Measurements from ENCODE around the gene LILRB1.
"Not testable (repeated sequence)": the region's sequence is repeated elsewhere in the genome, so short reads cannot be mapped to it uniquely, and the experiment has no call there.

LILRB1 gene

DNA sequence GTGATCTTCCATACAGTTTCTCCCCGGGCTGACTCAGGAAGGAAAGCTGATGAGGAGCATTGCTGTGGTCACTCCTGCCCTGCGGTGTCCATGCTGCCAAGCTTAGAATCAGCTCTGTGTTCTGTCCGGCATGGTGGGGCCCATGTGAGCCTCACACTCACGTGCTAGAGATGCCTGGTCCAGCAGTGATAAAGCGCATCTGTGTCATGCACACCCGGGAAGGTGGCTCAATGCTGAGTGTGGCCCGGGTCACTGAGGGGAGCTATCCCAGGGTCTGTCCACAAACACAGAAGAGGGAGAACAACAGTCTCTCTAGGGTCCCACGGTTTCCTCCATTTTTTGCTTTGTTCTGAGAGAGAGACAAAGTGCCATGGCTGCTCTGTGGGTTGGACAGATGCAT, 3.5 kb upstream of the LILRB1 start:
- no peak for DNase-seq

GRCh38 chr19:54627912-54628311, 2.4 kb upstream of the LILRB1 start:
- not testable (repeated sequence) for DNase-seq

DNA sequence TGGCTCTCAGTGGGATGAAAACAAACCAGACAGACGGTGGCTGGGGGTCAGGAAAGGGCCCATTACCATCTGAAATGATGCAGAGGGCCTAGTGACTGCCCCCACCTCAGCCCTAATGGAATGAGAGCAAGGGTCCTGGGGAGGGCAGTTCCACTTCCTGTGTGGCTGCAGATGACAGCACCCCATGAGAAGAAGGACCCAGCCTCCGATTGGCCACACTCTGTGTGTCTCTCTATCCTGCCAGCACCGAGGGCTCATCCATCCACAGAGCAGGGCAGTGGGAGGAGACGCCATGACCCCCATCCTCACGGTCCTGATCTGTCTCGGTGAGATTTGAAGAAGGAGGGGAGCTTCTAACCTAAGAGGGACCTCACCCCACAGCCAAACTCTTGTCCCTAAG, 498 bp downstream of the LILRB1 start:
- no peak for DNase-seq

DNA sequence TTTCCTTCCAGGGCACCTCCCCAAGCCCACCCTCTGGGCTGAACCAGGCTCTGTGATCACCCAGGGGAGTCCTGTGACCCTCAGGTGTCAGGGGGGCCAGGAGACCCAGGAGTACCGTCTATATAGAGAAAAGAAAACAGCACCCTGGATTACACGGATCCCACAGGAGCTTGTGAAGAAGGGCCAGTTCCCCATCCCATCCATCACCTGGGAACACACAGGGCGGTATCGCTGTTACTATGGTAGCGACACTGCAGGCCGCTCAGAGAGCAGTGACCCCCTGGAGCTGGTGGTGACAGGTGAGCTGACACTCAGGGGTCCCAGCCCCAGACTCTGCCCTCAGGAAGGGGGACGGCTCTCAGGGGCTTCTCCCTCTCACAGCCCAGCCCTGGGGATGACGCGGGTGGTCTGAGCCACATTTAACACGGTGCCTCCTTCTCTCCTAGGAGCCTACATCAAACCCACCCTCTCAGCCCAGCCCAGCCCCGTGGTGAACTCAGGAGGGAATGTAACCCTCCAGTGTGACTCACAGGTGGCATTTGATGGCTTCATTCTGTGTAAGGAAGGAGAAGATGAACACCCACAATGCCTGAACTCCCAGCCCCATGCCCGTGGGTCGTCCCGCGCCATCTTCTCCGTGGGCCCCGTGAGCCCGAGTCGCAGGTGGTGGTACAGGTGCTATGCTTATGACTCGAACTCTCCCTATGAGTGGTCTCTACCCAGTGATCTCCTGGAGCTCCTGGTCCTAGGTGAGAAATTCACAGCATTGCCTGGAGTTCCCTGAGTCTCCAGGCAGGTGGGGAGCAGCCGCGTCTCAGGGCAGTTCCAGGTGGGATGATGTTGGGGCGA, 1.4 kb downstream of the LILRB1 start:
- not testable (repeated sequence) for DNase-seq

- not testable (repeated sequence) for DNase-seq
These were observed 2.2 kb downstream of the LILRB1 start for GRCh38 chr19:54632517-54632916.

GRCh38 chr19:54633401-54633800, 3.1 kb downstream of the LILRB1 start:
- no peak for DNase-seq

DNA sequence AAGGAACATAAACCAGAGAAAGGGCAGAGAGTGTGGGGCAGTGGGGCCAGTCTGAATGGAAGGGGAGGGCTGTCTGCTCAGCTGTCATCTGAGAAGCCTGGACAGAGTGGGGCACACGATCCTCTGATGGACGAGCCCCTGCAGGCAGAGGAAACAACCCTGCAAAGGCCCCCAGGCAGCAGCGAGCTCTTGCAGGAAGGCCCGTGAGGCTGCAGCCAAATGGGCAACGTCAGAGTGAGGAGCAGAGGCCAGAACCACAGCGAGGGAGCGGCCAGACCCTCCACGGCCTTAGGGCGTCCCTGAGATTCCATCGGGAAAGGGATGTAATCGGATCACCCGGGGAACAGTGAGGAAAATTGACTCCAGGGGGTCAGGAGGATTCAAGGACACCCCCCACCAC, 5.8 kb downstream of the LILRB1 start:
- DNase-seq = not testable (repeated sequence)

- no peak for DNase-seq
These were observed 8.4 kb downstream of the LILRB1 start for GRCh38 chr19:54638683-54639082.

DNA sequence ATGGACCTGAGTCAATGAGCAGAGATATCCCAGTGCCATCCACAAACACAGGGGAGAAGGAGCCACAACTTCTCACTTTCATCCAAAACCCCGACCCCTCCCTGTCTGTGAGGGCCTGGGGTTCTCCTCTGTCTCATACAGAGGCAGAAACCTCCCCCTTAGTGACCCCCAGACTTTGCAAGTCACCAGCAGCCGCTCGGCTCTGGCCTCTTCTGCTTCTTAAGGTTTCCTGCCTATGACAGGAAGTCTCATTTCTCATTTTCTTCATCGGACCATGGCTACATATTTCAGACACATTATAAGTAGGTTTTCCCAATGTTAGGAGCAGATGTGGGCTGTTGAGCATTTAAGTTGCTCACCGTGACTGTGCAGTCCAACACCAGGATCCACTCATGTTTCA, 12.7 kb downstream of the LILRB1 start:
- DNase-seq = not testable (repeated sequence)

- DNase-seq = not testable (repeated sequence)
These were observed 13.3 kb downstream of the LILRB1 start for GRCh38 chr19:54643583-54643982.

- DNase-seq = no peak
These were observed 13.8 kb downstream of the LILRB1 start for GRCh38 chr19:54644056-54644455.

DNA sequence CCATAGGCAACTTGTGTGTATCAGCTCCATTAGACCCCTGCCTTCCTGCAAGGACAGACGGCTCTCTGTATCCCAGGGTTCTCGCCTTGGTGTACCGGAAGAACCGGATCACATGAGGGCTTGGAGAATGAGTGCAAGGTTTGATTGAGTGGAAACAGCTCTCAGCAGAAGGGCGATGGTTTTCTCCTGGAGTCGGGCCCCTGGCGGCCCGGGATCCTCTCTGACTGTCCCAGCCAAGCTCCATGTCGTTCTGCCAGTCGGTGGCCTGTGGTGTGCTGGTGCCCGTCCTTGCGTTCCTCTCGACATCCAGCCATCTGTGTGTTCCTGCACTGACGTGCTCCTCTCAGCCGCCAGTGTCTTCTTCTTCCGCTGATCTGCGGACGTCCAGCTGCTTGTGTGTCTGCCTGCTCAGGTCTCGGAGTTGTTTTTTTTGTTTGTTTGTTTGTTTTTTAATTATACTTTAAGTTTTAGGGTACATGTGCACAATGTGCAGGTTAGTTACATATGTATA, 16.1 kb downstream of the LILRB1 start:
- DNase-seq = no peak

GRCh38 chr19:54648129-54648528, 17.8 kb downstream of the LILRB1 start:
- DNase-seq = no peak

- DNase-seq = no peak
These were observed 19.9 kb downstream of the LILRB1 start for GRCh38 chr19:54650108-54650655.

DNA sequence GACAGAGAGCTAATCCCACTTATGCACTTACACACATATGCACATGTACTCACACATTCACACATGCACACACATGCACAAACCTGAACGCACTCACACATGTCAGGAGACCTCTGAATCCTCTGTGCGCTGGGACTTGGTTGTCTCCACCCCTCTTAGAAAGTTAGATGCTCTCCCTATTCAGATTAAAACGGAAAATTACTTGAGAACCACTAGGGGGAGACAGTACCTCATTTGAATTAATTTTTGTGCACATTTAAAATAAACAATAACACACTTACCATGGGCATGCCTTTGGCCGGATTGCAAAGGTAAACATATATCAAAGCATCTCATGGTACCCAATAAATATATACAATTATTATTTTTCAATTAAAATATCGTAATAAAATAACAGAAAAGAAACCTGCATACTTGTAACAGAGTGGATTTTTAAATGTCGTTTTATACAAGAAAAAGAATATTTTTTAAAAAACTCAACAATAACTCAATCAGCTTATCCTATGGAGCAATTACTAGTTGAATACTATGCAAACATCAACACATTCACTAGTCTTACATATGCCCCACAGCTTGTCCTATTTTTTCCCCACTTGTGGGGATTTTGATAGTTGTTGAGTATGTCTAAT, 23.0 kb downstream of the LILRB1 start:
- peak; percentile 10 for DNase-seq

DNA sequence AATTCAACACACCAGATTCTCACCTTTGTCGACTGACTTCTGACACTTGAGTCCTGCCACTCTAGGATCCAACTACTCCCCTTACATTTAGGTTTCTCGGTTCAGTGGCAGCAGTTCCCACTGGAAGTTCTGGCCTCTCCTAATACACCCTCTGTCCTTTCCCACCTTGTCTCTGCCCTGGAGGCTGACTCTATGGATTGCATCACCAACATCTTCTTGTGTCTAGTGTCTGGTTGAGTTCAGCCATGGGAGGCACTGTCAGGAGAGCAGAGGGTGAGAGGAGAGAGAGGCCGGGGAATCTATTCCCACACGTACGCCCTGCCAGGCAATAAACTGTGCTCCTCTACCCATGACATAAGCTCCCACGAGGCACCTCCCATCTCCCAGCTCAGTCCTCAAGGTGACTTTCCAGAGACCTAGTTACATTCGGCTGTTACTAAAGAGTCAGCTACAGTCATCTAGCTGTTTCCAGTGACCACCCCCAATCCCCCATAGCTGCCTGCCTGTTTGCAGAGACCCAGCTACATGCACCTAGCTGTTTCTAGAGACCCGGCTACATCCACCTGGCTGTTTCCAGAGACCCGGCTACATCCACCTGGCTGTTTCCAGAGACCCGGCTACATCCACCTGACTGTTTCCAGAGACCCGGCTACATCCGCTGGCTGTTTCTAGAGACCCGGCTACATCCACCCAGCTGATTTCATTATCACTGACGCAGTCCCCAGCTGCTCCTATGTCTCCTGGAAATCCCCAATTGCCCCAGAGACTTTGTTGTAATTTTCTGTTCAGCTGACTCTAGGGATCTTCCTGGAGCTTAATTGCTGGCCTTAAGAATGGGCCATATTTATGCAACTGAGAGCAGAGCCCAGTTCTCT, 24.4 kb downstream of the LILRB1 start:
- DNase-seq = no peak

DNA sequence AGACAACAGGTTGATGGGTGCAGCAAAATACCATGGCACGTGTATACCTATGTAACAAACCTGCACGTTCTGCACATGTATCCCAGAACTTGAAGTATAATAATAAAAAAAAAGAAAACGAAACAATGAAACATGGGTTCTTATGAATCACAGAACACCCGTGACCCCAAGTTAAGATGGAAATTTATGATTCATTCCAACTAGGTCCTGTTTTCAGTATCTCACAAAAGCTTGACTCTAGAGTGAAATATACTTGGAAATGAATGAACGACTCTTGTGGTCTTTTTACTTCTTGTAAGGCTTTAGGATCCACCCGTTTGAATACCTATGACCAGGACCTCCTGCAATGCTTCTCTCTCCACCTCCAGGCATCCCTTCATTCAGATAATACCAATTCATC, 29.0 kb downstream of the LILRB1 start:
- DNase-seq = no peak

- no peak for DNase-seq
These were observed 30.0 kb downstream of the LILRB1 start for GRCh38 chr19:54660306-54660705.

DNA sequence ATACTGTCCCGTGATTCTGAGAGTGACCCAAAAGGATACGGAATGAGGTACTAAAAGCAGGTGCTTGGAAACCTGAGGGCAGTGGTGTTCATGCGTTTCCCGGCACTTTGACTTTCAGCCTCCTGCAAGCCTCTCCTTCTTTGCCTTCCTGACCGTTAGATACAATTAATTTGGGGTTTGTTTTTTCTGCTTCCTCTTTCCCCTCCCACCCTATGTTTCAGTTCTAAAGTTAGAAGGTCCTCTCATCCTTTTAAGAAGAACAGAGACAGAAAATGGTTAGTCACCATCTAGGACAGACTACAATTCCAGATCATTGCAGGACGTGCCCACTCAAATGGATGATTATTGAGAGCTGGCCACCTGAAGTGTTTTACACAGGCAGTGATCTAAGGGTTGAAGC, 30.7 kb downstream of the LILRB1 start:
- no peak for DNase-seq

DNA sequence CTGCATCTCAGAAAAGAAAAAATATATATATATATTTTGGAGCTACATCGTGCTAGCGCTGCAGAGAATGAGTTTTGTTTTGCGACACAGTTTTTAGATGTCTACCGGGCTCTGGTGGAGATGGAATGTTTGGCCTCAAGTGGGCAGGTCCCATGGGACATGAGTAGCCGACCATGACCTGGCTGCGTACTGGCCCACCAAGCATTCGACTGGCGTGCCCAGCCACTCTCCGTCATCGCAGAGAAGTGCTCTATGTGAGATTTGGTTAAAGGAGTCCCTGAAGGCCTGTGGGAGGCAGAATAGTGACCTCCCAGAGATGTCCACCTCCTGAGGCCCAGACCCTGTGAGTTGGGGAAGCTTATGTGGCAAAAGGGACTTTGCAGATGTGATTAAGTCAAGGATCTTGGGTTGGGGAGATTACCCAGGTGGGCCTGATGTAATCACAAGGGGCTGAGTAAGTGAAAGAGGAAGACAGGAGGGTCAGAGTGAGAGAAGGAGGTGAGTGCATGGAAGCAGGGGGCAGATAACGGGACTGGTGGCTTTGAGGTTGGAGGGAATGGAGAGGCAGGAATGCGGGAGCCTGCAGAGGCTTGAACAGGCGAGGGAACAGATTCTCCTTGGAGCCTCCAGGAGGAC, 31.7 kb downstream of the LILRB1 start:
- no peak for DNase-seq

GRCh38 chr19:54662730-54663129, 32.4 kb downstream of the LILRB1 start, which contains the start of gene LILRB4:
Gene LILRB4, plus strand, starts transcription at chr19:54662985. Its CDS starts 49 bp downstream, at chr19:54663034.
- no peak for DNase-seq

DNA sequence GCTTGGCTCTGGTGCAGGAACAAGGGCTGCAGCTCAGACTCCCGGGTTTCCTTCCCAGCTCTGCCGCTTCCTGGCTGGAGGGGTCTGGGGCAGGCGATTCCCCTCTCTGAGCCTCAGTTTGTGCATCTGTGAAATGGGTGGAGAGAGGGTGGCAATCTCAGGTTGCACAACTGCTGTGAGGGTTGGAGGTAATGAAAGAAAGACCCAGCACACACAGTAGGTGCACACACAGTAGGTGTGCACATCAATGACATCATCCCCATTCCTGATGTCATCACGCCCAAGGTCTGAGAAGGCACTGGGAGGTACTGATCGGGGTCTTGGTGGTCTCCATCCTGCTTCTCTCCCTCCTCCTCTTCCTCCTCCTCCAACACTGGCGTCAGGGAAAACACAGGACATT, 35.2 kb downstream of the LILRB1 start:
- no peak for DNase-seq
